ENCODE measurements around the gene AP1G2.

Gene AP1G2

DNA sequence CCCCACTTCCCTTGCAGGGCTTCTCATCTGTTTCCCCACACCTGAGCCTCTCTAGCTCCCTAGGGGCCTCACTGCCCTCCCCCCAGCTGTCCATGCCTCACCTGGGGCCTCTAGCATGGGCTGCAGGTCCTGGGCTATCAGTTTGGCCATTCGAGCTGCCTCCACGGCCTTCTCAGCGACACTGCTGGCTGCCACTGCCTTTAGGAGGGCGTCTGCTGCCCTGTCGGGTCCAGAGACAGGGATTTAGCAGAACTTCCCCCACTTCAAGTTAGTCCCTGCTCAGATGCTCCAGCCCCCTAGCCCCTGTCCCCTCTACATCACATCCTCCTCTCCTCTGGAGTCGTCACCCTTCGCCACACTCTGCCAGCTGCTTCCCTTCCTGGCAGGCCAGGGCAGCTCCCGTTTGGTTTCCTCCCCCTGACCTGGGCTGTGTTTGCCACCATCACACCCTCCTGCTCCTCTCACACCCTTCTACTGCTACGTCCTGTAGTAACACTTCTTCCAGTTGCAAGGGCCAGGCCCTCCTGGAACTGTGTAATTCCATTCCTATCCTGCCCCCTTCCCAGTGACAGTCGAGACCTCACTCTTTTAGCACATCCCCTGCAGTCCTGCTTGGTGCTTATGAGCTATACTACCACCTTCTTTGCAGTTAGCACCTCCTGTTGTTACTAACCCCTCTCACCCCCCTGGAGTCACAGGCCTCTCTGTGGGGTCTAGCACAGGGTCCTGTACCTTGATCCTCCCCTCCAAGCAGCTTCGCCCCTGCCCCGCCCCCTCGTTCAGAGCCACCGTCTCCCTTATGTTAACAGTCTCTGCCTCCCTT is 4.3 kb upstream of the AP1G2 start:
- no peak for DNase-seq (ENCODE audit: low read depth, low spot score)

- DNase-seq (ENCODE audit: low read depth, low spot score): no peak
Measured at GRCh38 chr14:23570806-23571483, 3.4 kb upstream of the AP1G2 start.

DNA sequence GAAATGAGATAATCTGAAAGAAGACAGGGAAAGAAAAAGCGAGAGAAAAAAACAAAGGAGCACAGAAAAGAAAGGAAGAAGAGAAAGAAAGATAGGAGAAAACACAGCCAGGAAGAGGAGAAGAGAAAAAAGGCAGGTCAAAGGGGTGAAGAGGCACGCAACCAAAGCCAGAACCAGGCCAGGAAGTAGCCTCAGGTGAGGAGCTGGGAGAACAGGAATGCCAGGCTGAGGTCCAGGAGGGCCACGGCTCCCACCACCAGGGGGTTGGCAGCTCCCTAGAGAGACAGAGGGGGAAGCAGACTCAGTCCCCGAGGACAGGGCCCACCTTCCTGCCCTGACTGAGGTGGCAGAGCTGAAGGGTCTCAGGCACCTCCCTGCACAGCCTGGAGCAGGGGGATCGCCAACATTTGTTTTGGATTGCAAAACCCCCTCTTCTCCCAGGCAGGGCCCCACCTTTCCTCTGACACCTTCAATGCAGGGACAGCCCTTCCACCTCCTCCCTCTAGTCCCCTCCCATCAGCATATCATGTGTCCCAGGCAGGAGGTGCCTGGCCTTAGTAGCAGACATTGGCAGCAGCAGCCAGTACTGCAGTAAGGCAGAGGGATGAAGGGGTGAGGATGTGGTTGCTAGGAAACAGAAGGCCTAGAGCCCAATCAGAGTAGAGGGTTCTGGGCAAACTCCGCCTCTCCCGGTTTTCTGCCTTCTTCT is 2.0 kb upstream of the AP1G2 start:
- no peak for DNase-seq (ENCODE audit: low read depth, low spot score)

- no peak for DNase-seq (ENCODE audit: low read depth, low spot score)
Measured at GRCh38 chr14:23568600-23569331, 1.2 kb upstream of the AP1G2 start.

DNA sequence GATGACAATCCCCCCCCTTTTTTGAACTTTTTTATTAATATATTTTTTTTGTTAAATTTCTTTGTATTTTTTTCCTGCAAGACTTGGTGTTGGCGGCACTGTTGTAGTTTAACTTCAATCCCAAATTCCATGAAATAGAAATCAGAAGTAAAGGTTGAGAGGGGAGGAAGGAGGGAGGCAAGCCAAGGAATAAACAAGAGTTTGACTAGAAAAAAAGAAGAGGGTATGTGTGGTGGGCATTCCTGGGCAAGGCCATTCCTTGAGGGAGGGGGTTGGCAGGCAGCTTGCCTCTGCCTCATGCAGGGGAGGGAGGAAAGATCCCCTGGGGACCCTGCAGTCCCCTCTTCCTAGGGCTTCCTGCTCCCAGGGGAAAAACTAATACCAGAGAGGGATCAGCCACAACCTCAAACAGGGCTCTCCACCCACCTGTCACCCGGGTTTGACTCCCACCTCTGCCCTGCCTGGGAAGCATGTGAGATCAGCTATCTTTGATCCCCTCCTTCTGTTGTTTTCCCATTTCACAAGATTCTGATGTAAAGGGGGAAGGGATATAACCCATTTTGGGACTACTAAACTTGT is 519 bp upstream of the AP1G2 start:
- no peak for DNase-seq (ENCODE audit: low read depth, low spot score)

GRCh38 chr14:23566778-23567185 is 809 bp downstream of the AP1G2 start:
- DNase-seq (ENCODE audit: low read depth, low spot score): no peak

GRCh38 chr14:23566112-23566777 is 1.3 kb downstream of the AP1G2 start:
- no peak for DNase-seq (ENCODE audit: low read depth, low spot score)

- no peak for DNase-seq (ENCODE audit: low read depth, low spot score)
Measured at GRCh38 chr14:23565626-23566025, 2.0 kb downstream of the AP1G2 start.

GRCh38 chr14:23564876-23565275 is 2.7 kb downstream of the AP1G2 start:
- DNase-seq (ENCODE audit: low read depth, low spot score): no peak

DNA sequence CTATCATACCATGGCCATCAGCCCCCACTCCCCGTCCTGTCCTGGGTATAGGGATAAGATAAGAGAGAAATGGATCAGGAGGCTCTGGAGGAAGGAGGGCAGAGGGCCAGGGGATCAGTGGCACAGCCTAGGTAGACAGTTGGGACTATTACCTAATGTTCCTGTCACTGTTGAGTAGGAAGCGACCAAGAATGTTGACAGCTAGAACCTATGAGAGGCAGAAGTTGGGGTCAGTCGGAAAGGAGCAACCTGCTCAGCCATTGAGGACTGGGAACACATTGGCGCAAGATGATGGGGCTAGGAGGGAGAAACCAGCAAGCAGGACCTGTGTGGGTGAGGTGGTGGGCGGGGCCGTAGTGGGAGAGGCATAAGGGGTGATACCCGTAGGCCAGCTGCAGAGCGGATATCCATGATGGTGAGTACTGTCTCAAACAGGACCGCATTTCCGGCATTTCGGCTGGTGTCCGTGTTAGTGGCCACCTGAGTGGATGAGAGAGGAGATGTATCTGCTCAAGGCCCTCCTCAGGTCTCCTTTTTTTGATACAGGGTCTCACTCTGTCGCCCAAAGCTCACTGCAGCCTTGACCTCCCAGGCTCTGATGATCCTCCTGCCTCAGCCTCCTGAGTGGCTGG is 3.3 kb downstream of the AP1G2 start:
- no peak for DNase-seq (ENCODE audit: low read depth, low spot score)

DNA sequence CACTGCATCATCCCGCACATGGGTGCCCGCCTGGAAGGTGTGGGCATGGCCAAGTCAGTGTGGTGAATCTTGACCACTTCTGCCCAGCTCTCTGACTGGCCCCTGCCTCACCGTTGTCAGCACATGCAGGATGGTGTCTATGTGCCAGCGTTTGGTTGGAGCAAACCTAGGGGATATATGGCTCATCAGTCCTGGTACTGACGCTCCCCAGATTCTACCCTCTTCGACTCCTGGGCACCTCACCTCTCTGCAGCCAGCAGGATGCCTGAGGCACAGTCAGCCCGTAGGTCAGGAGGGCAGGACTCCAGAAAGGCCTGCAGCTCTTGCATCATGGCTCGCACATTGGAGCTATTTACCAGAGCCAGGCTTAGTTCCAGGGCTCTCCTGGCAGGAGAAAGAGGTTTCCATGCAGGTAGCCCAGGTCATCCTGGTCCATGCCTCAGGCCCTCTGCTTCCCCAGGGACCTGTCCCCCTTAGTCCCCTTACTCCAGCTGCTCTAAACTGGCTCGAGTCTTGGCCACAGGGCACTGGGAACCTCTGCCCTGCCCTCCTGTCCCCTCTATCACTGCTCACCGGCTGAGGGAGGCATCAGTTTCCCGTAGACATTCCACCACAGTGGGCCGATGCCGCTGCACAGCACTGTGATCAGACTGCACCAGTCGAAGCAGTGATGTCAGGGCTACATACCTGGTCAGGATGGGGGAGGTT is 4.0 kb downstream of the AP1G2 start:
- DNase-seq (ENCODE audit: low read depth, low spot score): no peak

DNA sequence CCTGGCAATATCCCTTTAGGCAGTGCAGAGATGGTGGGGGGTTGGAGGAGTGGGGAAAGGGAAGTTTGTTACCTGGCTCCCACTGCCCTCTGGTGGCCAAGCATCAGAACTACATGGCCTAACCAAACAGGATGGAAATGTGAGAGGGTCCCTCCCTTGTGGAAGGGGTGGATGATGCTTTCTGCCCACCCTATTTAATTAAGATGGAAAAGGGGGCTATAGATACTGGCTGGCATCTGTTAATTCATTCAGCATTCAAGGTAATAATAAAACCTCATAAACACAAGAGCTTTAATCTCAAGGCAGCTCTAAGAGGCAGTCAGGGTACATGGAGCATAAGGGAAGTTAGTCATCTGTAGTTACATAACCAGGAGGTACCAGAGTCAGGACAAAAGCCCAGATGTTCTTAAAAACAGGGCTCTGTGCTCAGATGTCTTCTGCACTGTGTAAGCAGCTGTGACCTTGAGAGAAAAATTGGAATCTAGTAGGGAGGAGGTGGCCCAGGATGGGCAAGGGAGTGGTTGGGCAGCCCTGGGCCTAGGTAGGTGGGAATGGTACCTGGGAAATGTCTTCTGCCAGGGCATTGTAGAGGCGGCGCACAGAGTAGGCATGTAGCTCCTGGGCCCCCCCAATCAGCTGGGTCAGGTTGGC is 4.6 kb downstream of the AP1G2 start:
- DNase-seq (ENCODE audit: low read depth, low spot score): no peak

GRCh38 chr14:23561873-23562821 is 5.4 kb downstream of the AP1G2 start:
- no peak for DNase-seq (ENCODE audit: low read depth, low spot score)

DNA sequence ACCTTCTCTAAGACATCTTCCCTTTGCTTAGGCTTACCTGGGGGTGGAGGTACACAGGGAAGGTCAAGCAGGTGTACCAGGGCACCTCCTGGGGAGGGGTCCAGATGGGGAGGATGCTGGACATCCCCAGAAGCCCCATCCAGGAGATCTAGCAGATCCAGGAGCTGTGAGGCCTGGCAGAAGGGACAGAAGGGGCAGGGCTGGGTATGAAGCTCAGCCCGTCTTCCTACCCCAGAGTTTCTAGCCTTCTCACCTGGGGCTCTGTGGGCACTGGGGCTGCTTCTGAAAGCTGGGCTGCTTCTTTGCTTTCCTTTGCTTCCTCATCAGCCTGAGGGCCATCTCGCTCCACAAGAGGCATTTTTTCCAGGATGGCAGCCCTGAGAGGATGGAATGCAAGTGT is 6.3 kb downstream of the AP1G2 start:
- DNase-seq (ENCODE audit: low read depth, low spot score): no peak

DNA sequence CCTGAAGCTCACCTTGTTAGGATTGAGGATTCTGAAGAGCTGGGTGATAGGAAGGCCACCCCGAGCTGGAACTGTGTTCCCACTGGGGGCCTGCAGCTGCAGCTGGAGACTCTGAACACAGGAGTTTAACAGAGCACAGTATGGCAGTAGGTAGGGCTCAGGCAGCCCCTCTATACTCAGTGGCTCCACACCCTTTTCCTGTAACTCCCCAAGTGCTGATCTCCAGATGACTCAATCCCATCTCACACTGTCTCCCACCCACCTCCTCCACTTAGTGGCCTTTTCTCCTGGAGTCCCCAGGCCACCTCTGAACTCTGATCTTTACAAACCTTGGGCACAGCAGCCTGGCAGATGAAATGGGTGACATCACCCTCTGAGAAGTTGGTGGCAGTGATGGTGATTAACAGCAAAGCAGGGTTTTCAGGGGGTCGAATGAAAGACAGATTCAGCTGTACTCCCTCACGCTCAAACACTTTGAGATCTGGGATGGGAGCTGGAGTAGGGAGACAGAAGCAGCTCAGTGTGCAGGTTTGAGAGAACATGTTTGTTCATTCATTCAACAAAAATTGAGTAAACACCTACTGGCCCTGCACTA is 7.6 kb downstream of the AP1G2 start:
- DNase-seq (ENCODE audit: low read depth, low spot score): no peak

- no peak for DNase-seq (ENCODE audit: low read depth, low spot score)
Measured at GRCh38 chr14:23559010-23559925, 8.3 kb downstream of the AP1G2 start.

Measured in smooth muscle cell of the brain vasculature (primary cell).